ENCODE data around the gene ISOC2. TPM values are rescaled to one million over a fixed set of nuclear protein-coding genes. Genes with fewer than 3 reads are reported as not detected.

The ISOC2 gene
- total RNA-seq, 1 donor from 2014 or later = 24.9 TPM

DNA sequence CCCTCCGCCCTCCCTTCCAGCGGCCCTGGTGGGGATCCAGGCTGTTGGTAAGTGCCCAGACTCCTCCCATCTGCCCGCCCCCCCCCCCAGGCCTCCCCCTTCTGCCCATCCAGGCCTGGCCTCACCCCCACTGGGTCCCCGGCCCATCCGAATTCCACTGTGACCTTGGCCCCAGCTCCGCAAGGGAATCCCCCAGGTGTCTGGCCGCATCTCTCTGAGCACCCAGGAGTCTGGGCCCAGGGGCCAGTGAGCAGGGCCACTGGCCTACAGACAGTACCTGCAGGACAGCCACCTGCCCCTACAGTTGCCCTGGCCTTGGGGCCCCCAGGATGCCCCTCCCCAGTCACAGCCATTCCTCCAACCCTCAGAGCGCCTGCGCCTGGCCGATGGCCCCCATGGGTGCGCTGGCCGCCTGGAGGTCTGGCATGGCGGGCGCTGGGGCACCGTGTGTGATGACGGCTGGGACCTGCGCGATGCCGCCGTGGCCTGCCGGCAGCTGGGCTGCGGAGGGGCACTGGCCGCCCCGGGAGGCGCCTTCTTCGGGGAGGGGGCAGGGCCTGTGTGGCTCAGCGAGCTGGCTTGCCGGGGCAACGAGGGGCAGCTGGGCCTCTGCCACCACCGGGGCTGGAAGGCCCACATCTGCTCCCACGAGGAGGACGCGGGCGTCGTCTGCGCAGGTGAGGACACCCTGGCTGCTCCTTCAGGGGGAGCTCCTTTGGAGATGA, 27.7 kb upstream of the ISOC2 start:
- Mint-ChIP-seq H3K27ac (ENCODE audit: unreplicated experiment) (no peak overlapping the region), H3K36me3 (ENCODE audit: unreplicated experiment) (no peaks in the 10 kb centered on the region), H3K4me1 (ENCODE audit: low read depth, unreplicated experiment) (peaks cover 10% of the 10 kb centered on the region), H3K9me3 (ENCODE audit: unreplicated experiment) (peaks cover 8% of the 10 kb centered on the region), H3K4me3 (ENCODE audit: unreplicated experiment) (no peak overlapping the region), H3K27me3 (ENCODE audit: unreplicated experiment) (peaks cover 15% of the 10 kb centered on the region)
- TF ChIP-seq, protein P1, sequence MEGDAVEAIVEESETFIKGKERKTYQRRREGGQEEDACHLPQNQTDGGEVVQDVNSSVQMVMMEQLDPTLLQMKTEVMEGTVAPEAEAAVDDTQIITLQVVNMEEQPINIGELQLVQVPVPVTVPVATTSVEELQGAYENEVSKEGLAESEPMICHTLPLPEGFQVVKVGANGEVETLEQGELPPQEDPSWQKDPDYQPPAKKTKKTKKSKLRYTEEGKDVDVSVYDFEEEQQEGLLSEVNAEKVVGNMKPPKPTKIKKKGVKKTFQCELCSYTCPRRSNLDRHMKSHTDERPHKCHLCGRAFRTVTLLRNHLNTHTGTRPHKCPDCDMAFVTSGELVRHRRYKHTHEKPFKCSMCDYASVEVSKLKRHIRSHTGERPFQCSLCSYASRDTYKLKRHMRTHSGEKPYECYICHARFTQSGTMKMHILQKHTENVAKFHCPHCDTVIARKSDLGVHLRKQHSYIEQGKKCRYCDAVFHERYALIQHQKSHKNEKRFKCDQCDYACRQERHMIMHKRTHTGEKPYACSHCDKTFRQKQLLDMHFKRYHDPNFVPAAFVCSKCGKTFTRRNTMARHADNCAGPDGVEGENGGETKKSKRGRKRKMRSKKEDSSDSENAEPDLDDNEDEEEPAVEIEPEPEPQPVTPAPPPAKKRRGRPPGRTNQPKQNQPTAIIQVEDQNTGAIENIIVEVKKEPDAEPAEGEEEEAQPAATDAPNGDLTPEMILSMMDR (IDR thresholded peaks at IDR 0.05; ENCODE audit: partially characterized antibody, unreplicated experiment) = no peak
- peak; percentile 51 for DNase-seq

- Mint-ChIP-seq H3K27me3 (ENCODE audit: unreplicated experiment) (peaks cover 15% of the 10 kb centered on the region), H3K4me3 (ENCODE audit: unreplicated experiment) (peak within 1 kb of the TSS; percentile 82), H3K27ac (ENCODE audit: unreplicated experiment) (peak within 1 kb of the TSS; percentile 94), H3K4me1 (ENCODE audit: low read depth, unreplicated experiment) (peaks cover 10% of the 10 kb centered on the region), H3K9me3 (ENCODE audit: unreplicated experiment) (peaks cover 8% of the 10 kb centered on the region), H3K36me3 (ENCODE audit: unreplicated experiment) (no peaks in the 10 kb centered on the region)
- DNase-seq = peak; percentile 66
- TF ChIP-seq, protein P1 (IDR thresholded peaks at IDR 0.05; ENCODE audit: partially characterized antibody, unreplicated experiment) = no peak
These were observed 26.7 kb upstream of the ISOC2 start, which contains the start of gene SSC5D for GRCh38 chr19:55487924-55488687. Gene SSC5D, plus strand, starts transcription at chr19:55488436. Its CDS starts 154 bp downstream, at chr19:55488590.

- peaks cover 10% of the 10 kb centered on the region for H3K4me1 Mint-ChIP-seq (ENCODE audit: low read depth, unreplicated experiment)
- peaks cover 15% of the 10 kb centered on the region for H3K27me3 Mint-ChIP-seq (ENCODE audit: unreplicated experiment)
- H3K9me3 Mint-ChIP-seq (ENCODE audit: unreplicated experiment) = peaks cover 7% of the 10 kb centered on the region
- H3K36me3 Mint-ChIP-seq (ENCODE audit: unreplicated experiment) = no peaks in the 10 kb centered on the region
- peak overlapping the region; percentile 82 for H3K4me3 Mint-ChIP-seq (ENCODE audit: unreplicated experiment)
- DNase-seq = peak; percentile 50
- peak overlapping the region; percentile 94 for H3K27ac Mint-ChIP-seq (ENCODE audit: unreplicated experiment)
- TF ChIP-seq, protein P1 (IDR thresholded peaks at IDR 0.05; ENCODE audit: partially characterized antibody, unreplicated experiment) = no peak
These were observed 25.8 kb upstream of the ISOC2 start for GRCh38 chr19:55486971-55487923.

DNA sequence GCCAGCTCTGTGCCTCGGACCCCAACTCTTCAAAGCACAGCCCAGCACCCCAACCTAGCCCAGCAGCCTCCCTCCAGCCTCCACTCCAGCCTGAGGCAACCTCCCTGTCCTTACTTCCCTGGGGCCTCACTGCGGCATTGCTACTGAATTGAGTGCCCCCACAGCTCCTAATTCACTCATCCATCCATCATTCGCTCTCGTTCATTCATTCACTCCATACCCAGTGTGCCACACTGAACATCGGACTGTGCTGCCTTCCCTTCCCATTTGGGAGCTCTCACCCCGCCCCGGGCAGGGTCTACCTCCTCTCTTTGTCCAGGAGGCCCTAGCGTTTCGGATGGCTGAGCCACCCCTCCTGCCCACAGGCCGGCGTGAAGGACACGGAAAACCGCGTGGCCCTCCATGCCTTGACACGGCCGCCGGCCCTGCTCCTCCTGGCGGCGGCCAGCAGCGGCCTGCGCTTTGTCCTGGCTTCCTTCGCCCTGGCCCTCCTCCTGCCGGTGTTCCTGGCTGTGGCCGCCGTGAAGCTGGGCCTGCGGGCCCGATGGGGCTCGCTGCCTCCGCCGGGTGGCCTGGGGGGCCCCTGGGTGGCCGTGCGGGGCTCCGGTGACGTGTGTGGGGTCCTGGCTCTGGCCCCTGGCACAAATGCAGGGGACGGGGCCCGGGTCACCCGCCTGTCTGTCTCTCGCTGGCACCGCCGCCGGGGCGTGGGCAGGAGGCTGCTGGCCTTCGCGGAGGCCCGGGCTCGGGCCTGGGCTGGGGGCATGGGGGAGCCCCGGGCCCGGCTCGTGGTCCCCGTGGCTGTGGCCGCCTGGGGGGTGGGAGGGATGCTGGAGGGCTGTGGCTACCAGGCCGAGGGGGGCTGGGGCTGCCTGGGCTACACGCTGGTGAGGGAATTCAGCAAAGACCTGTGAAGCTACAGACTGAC, 24.9 kb upstream of the ISOC2 start:
- peak overlapping the region; percentile 92 for H3K4me3 Mint-ChIP-seq (ENCODE audit: unreplicated experiment)
- H3K4me1 Mint-ChIP-seq (ENCODE audit: low read depth, unreplicated experiment) = peaks cover 10% of the 10 kb centered on the region
- H3K27me3 Mint-ChIP-seq (ENCODE audit: unreplicated experiment) = peaks cover 15% of the 10 kb centered on the region
- H3K9me3 Mint-ChIP-seq (ENCODE audit: unreplicated experiment) = peaks cover 6% of the 10 kb centered on the region
- H3K36me3 Mint-ChIP-seq (ENCODE audit: unreplicated experiment) = no peaks in the 10 kb centered on the region
- H3K27ac Mint-ChIP-seq (ENCODE audit: unreplicated experiment) = peak overlapping the region; percentile 94
- TF ChIP-seq, protein P1 (IDR thresholded peaks at IDR 0.05; ENCODE audit: partially characterized antibody, unreplicated experiment) = no peak
- DNase-seq = no peak
